ENCODE results near the gene ADAMTS8. TPM values are rescaled to one million over a fixed set of nuclear protein-coding genes. Genes with fewer than 3 reads are reported as not detected.

ADAMTS8 gene
- total RNA-seq, 1 experiment from 2014 or later: 0.07 TPM

GRCh38 chr11:130416906-130417305 lies 11.5 kb downstream of the ADAMTS8 start (continued):
- no peak for TF ChIP-seq RAD21 (IDR thresholded peaks at IDR 0.05; ENCODE audit: low read depth)
- TF ChIP-seq ATF3 (IDR thresholded peaks at IDR 0.05): no peak
- no peak for TF ChIP-seq ZBTB33 (IDR thresholded peaks at IDR 0.05; ENCODE audit: extremely low read depth, insufficient replicate concordance, low read length)
- no peak for TF ChIP-seq FOSL1 (IDR thresholded peaks at IDR 0.05; ENCODE audit: low read depth)

GRCh38 chr11:130416530-130416882 lies 11.9 kb downstream of the ADAMTS8 start:
- intact Hi-C loops (cut with micrococcal nuclease): no loop called here
- no peaks in the 10 kb centered on the region for H3K9me3 ChIP-seq (ENCODE audit: control insufficient read depth in 1 of 2, insufficient read depth in 1 of 2, low read depth in 1 of 2, low read length in 2 of 2)
- no peaks in the 10 kb centered on the region for H3K9me2 ChIP-seq (ENCODE audit: insufficient read depth)
- BruUV-seq (replicated peaks): no TSS peak
- no peak overlapping the region for H3K4me2 ChIP-seq (ENCODE audit: low read length)
- RAD21 ChIA-PET (ENCODE audit: low non-redundant PET in 1 of 2, low total read pairs in 2 of 2, uncharacterized antibody in 2 of 2, unreplicated experiment in 2 of 2): no interaction called here
- CTCF ChIA-PET: no interaction called here
- DNase-seq (ENCODE audit: low read depth, low spot score): no peak
- H2AFZ ChIP-seq (ENCODE audit: low read depth, low read length, poor library complexity, severe bottlenecking): no peak overlapping the region
- H3K27ac ChIP-seq (ENCODE audit: low read depth, low read length): no peak overlapping the region
- no peak for TF ChIP-seq CTCF (IDR thresholded peaks at IDR 0.05 in 2 of 3, conservative IDR thresholded peaks at IDR 0.05 in 1 of 3; ENCODE audit: borderline replicate concordance in 1 of 3, insufficient read depth in 1 of 3, low read depth in 2 of 3, low read length in 2 of 3)
- no peak for TF ChIP-seq TCF7L2 (IDR thresholded peaks at IDR 0.05; ENCODE audit: borderline replicate concordance, extremely low read depth, insufficient read depth, insufficient read length)
- TF ChIP-seq SP1 (IDR thresholded peaks at IDR 0.05; ENCODE audit: low read depth): no peak
- no peak for TF ChIP-seq FOSL1 (IDR thresholded peaks at IDR 0.05; ENCODE audit: low read depth)
- TF ChIP-seq ELF1 (IDR thresholded peaks at IDR 0.05; ENCODE audit: borderline replicate concordance, low read depth): no peak
- H3K4me1 ChIP-seq (ENCODE audit: control insufficient read depth in 1 of 2, insufficient read depth in 2 of 2, low read length in 2 of 2): no peaks in the 10 kb centered on the region
- POLR2A ChIA-PET: no interaction called here
- H4K20me1 ChIP-seq (ENCODE audit: insufficient read depth): no peaks in the 10 kb centered on the region
- H3K79me2 ChIP-seq (ENCODE audit: insufficient read depth, low read length): no peaks in the 10 kb centered on the region
- H3K4me3 ChIP-seq (replicated peaks in 1 of 2; ENCODE audit: low read depth in 1 of 2, low read length in 2 of 2): no peak overlapping the region
- ATAC-seq: no peak
- H3K27me3 ChIP-seq (ENCODE audit: insufficient read depth, low read length): no peaks in the 10 kb centered on the region
- H3K9ac ChIP-seq (ENCODE audit: low read length): no peak overlapping the region
- no peaks in the 10 kb centered on the region for H3K36me3 ChIP-seq (ENCODE audit: control insufficient read depth in 1 of 2, insufficient read depth in 2 of 2, low read length in 2 of 2)

Measured in HCT116 (cell line).